Esophagus muscularis mucosa (tissue), 3 donors: ENCODE results near the gene CHD3.

Source experiments
- POLR2AphosphoS5 ChIP-seq, 2 donors: sonication (generic); formaldehyde crosslinking; IDR thresholded peaks; one replicate each; pipeline ENCODE4 v1.6.1; 2017; ENCODE audit warnings: antibody characterized with exemption in 2 of 2
- TF ChIP-seq, protein P1 (sequence below), 3 experiments: fragments of 200-600 bp in 2 of 3; fragments of 450-650 bp in 1 of 3; sonication (generic) in 2 of 3; IDR thresholded peaks; one replicate each; pipeline ENCODE4 v1.5.1; 2017 to 2019; ENCODE audit warnings: antibody characterized with exemption in 3 of 3, mild to moderate bottlenecking in 2 of 3, moderate library complexity in 1 of 3

DNA sequence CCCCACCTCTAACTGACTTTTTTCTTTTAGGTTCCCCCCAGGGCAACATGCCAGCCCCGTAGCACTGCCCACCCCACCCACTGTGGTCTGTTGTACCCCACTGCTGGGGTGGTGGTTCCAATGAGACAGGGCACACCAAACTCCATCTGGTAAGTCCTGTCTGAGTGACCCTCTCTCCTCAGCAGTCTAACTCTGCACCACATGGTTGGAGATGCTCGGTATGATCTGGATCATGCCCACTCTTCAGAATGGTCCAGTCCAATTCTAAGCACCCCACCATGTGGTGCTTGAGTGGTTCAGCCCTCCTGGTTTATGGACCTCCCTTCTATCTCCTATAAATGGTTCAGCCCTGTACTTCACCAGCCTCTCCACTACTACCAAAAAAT is 48.7 kb upstream of the CHD3 start:
- TF ChIP-seq, protein P1, sequence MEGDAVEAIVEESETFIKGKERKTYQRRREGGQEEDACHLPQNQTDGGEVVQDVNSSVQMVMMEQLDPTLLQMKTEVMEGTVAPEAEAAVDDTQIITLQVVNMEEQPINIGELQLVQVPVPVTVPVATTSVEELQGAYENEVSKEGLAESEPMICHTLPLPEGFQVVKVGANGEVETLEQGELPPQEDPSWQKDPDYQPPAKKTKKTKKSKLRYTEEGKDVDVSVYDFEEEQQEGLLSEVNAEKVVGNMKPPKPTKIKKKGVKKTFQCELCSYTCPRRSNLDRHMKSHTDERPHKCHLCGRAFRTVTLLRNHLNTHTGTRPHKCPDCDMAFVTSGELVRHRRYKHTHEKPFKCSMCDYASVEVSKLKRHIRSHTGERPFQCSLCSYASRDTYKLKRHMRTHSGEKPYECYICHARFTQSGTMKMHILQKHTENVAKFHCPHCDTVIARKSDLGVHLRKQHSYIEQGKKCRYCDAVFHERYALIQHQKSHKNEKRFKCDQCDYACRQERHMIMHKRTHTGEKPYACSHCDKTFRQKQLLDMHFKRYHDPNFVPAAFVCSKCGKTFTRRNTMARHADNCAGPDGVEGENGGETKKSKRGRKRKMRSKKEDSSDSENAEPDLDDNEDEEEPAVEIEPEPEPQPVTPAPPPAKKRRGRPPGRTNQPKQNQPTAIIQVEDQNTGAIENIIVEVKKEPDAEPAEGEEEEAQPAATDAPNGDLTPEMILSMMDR (IDR thresholded peaks at IDR 0.05): no peak
- TF ChIP-seq POLR2AphosphoS5 (IDR thresholded peaks at IDR 0.05): no peak
